Activated T-cell treated with anti-CD3 and anti-CD28 coated beads, Interleukin-2, amount 50 U/mL, for 4 hours (primary cell): ENCODE measurements around the gene PFN4. TPM values are rescaled to one million over a fixed set of nuclear protein-coding genes. Genes with fewer than 3 reads are reported as not detected.
"Not testable (repeated sequence)": the region's sequence is repeated elsewhere in the genome, so short reads cannot be mapped to it uniquely, and the experiment has no call there.

Source experiments
- ATAC-seq, 2 donors: fragments of 200-7000 bp; cut with Tn5 transposase; one replicate each; pipeline ENCODE4 v1.10.0; 2021
- DNase-seq: peaks from one replicate; pipeline ENCODE4 v3.0.0-alpha.2; 2020
- H3K27me3 Mint-ChIP-seq: one replicate; pipeline ENCODE4 v1.8.0; 2021; ENCODE audit warnings: low read depth, mixed read lengths
- H3K36me3 Mint-ChIP-seq: one replicate; pipeline ENCODE4 v1.8.0; 2022; ENCODE audit warnings: mixed read lengths; ENCODE audit not compliant: insufficient read depth
- H3K4me1 Mint-ChIP-seq: one replicate; pipeline ENCODE4 v1.8.0; 2021; ENCODE audit warnings: low read depth, mixed read lengths
- H3K4me3 Mint-ChIP-seq: one replicate; pipeline ENCODE4 v1.8.0; 2021; ENCODE audit warnings: mild to moderate bottlenecking, moderate library complexity, mixed read lengths
- H3K9me3 Mint-ChIP-seq: one replicate; pipeline ENCODE4 v1.8.0; 2021; ENCODE audit warnings: mixed read lengths
- total RNA-seq, 3 donors: library from RNA; stranded (reverse); gene quantifications; one replicate each; pipeline ENCODE4 v1.2.1, GENCODE V29; 2021

Gene PFN4
- total RNA-seq, 3 donors from 2014 or later: not detected

GRCh38 chr2:24104110-24104650 lies 19.0 kb downstream of the PFN4 start:
- no peaks in the 10 kb centered on the region for H3K27me3 Mint-ChIP-seq
- DNase-seq (no peak), ATAC-seq (no peak)
- peaks cover 31% of the 10 kb centered on the region for H3K9me3 Mint-ChIP-seq
- H3K4me3 Mint-ChIP-seq: no peak overlapping the region
- H3K36me3 Mint-ChIP-seq: peaks cover 11% of the 10 kb centered on the region
- no peaks in the 10 kb centered on the region for H3K4me1 Mint-ChIP-seq

GRCh38 chr2:24102677-24103076 lies 20.5 kb downstream of the PFN4 start:
- H3K9me3 Mint-ChIP-seq: peaks cover 20% of the 10 kb centered on the region
- no peaks in the 10 kb centered on the region for H3K27me3 Mint-ChIP-seq
- H3K4me3 Mint-ChIP-seq: no peak overlapping the region
- H3K36me3 Mint-ChIP-seq: peaks cover 17% of the 10 kb centered on the region
- ATAC-seq: no peak
- no peak for DNase-seq
- no peaks in the 10 kb centered on the region for H3K4me1 Mint-ChIP-seq

- ATAC-seq (no peak), DNase-seq (no peak)
- no peak overlapping the region for H3K4me3 Mint-ChIP-seq
- H3K4me1 Mint-ChIP-seq: no peaks in the 10 kb centered on the region
- H3K27me3 Mint-ChIP-seq: no peaks in the 10 kb centered on the region
- H3K36me3 Mint-ChIP-seq: peaks cover 17% of the 10 kb centered on the region
- H3K9me3 Mint-ChIP-seq: peaks cover 14% of the 10 kb centered on the region
These were observed 21.1 kb downstream of the PFN4 start for GRCh38 chr2:24101992-24102391.

- DNase-seq, H3K27me3 Mint-ChIP-seq: not testable (repeated sequence)
These were observed 22.4 kb downstream of the PFN4 start for GRCh38 chr2:24100732-24101131.

GRCh38 chr2:24095171-24095677 lies 27.9 kb downstream of the PFN4 start:
- H3K27me3 Mint-ChIP-seq, H3K4me3 Mint-ChIP-seq, DNase-seq, H3K4me1 Mint-ChIP-seq, H3K9me3 Mint-ChIP-seq, ATAC-seq: not testable (repeated sequence)
- H3K36me3 Mint-ChIP-seq: peaks cover 18% of the 10 kb centered on the region

More at GRCh38 chr2:24100732-24101131, 22.4 kb downstream of the PFN4 start:
- not testable (repeated sequence) for H3K4me1 Mint-ChIP-seq, H3K9me3 Mint-ChIP-seq, H3K4me3 Mint-ChIP-seq, ATAC-seq
- peaks cover 24% of the 10 kb centered on the region for H3K36me3 Mint-ChIP-seq

GRCh38 chr2:24093270-24093669 lies 29.9 kb downstream of the PFN4 start:
- H3K27me3 Mint-ChIP-seq, H3K4me3 Mint-ChIP-seq, H3K9me3 Mint-ChIP-seq, H3K4me1 Mint-ChIP-seq, DNase-seq, ATAC-seq: not testable (repeated sequence)
- peaks cover 15% of the 10 kb centered on the region for H3K36me3 Mint-ChIP-seq

GRCh38 chr2:24088821-24089359 lies 34.2 kb downstream of the PFN4 start:
- no peaks in the 10 kb centered on the region for H3K9me3 Mint-ChIP-seq
- H3K4me1 Mint-ChIP-seq: peaks cover 10% of the 10 kb centered on the region
- H3K36me3 Mint-ChIP-seq: peaks cover 3% of the 10 kb centered on the region
- H3K4me3 Mint-ChIP-seq: no peak overlapping the region
- no peaks in the 10 kb centered on the region for H3K27me3 Mint-ChIP-seq
- DNase-seq (no peak), ATAC-seq (no peak)

- no peaks in the 10 kb centered on the region for H3K27me3 Mint-ChIP-seq
- ATAC-seq (no peak), DNase-seq (no peak)
- H3K4me3 Mint-ChIP-seq: no peak overlapping the region
- H3K9me3 Mint-ChIP-seq: no peaks in the 10 kb centered on the region
- H3K4me1 Mint-ChIP-seq: peaks cover 14% of the 10 kb centered on the region
- H3K36me3 Mint-ChIP-seq: peaks cover 2% of the 10 kb centered on the region
These were observed 36.1 kb downstream of the PFN4 start for GRCh38 chr2:24087032-24087431.

GRCh38 chr2:24086241-24086640 lies 36.9 kb downstream of the PFN4 start:
- ATAC-seq (no peak), DNase-seq (no peak)
- Mint-ChIP-seq H3K9me3 (no peaks in the 10 kb centered on the region), H3K4me1 (peaks cover 14% of the 10 kb centered on the region), H3K27me3 (no peaks in the 10 kb centered on the region), H3K36me3 (peaks cover 2% of the 10 kb centered on the region), H3K4me3 (peak overlapping the region; percentile 35)

- H3K36me3 Mint-ChIP-seq: peaks cover 2% of the 10 kb centered on the region
- H3K27me3 Mint-ChIP-seq: no peaks in the 10 kb centered on the region
- peak overlapping the region; percentile 83 for H3K4me3 Mint-ChIP-seq
- DNase-seq: no peak
- H3K4me1 Mint-ChIP-seq: peaks cover 14% of the 10 kb centered on the region
- no peaks in the 10 kb centered on the region for H3K9me3 Mint-ChIP-seq
- ATAC-seq: no peak
These were observed 38.0 kb downstream of the PFN4 start for GRCh38 chr2:24085200-24085489.

- Mint-ChIP-seq H3K36me3 (peaks cover 2% of the 10 kb centered on the region), H3K4me3 (peak within 1 kb of the TSS; percentile 83), H3K4me1 (peaks cover 14% of the 10 kb centered on the region), H3K9me3 (no peaks in the 10 kb centered on the region), H3K27me3 (no peaks in the 10 kb centered on the region)
- peak; percentile 81 for DNase-seq
- peak; percentile 98 for ATAC-seq
These were observed 38.5 kb downstream of the PFN4 start, which contains the start of gene TP53I3 for GRCh38 chr2:24084386-24085199. TSS of gene TP53I3 (minus strand) at chr2:24084834. CDS start at chr2:24084326, 508 bp downstream.

GRCh38 chr2:24083567-24084385 lies 39.4 kb downstream of the PFN4 start:
- H3K4me3 Mint-ChIP-seq: peak overlapping the region; percentile 83
- peaks cover 2% of the 10 kb centered on the region for H3K36me3 Mint-ChIP-seq
- H3K27me3 Mint-ChIP-seq: no peaks in the 10 kb centered on the region
- ATAC-seq: peak; percentile 60 to 69
- peaks cover 14% of the 10 kb centered on the region for H3K4me1 Mint-ChIP-seq
- peak; percentile 31 for DNase-seq
- H3K9me3 Mint-ChIP-seq: no peaks in the 10 kb centered on the region

- no peak for ATAC-seq
- Mint-ChIP-seq H3K4me3 (peak overlapping the region; percentile 83), H3K36me3 (peaks cover 2% of the 10 kb centered on the region), H3K4me1 (peaks cover 14% of the 10 kb centered on the region), H3K9me3 (no peaks in the 10 kb centered on the region), H3K27me3 (no peaks in the 10 kb centered on the region)
- DNase-seq: no peak
These were observed 40.2 kb downstream of the PFN4 start for GRCh38 chr2:24082787-24083566.
